GM12878 (cell line): ENCODE data around the gene WAS. TPM values are rescaled to one million over a fixed set of nuclear protein-coding genes. Genes with fewer than 3 reads are reported as not detected.

Source experiments
- ASH2L ChIP-seq: fragments of 300-600, 200-600 bp; sonication (generic); IDR thresholded peaks from 2 replicates; pipeline ENCODE4 v1.6.1; 2017; ENCODE audit warnings: low read depth, mild to moderate bottlenecking, borderline replicate concordance
- ATF7 ChIP-seq: fragments of 450-650 bp; IDR thresholded peaks from 2 replicates; pipeline ENCODE4 v1.6.1; 2016; ENCODE audit warnings: low read depth, mild to moderate bottlenecking
- BCL11A ChIP-seq: IDR thresholded peaks from 2 replicates; pipeline ENCODE4 v1.6.1; 2011; ENCODE audit warnings: low read depth, low read length
- E4F1 ChIP-seq: fragments of 450-650 bp; IDR thresholded peaks from 2 replicates; pipeline ENCODE4 v1.6.1; 2018; ENCODE audit warnings: borderline replicate concordance, mild to moderate bottlenecking; ENCODE audit not compliant: partially characterized antibody
- IKZF1 ChIP-seq: fragments of 450-650 bp; conservative IDR thresholded peaks from 2 replicates; pipeline ENCODE4 v1.6.1; 2017; ENCODE audit warnings: antibody characterized with exemption, mild to moderate bottlenecking
- IRF5 ChIP-seq: fragments of 450-650 bp; IDR thresholded peaks from 2 replicates; pipeline ENCODE4 v1.6.1; 2017; ENCODE audit warnings: borderline replicate concordance
- JUND ChIP-seq: IDR thresholded peaks from 2 replicates; pipeline ENCODE4 v1.6.1; 2012; ENCODE audit warnings: low read depth, mild to moderate bottlenecking, low read length, improper control_type of control experiment, moderate library complexity
- MTA2 ChIP-seq: fragments of 450-650 bp; IDR thresholded peaks from 2 replicates; pipeline ENCODE4 v1.6.1; 2016; ENCODE audit warnings: low read depth, mild to moderate bottlenecking, moderate library complexity
- NRF1 ChIP-seq: conservative IDR thresholded peaks from 2 replicates; pipeline ENCODE4 v1.6.1; 2011; ENCODE audit warnings: mild to moderate bottlenecking, low read depth, low read length, improper control_type of control experiment
- PML ChIP-seq: IDR thresholded peaks from 2 replicates; pipeline ENCODE4 v1.6.1; 2012; ENCODE audit warnings: low read length, inconsistent platforms
- RBBP5 ChIP-seq: fragments of 200-600 bp; sonication (generic); conservative IDR thresholded peaks from 2 replicates; pipeline ENCODE4 v1.6.1; 2016
- RFX5 ChIP-seq: IDR thresholded peaks from 2 replicates; pipeline ENCODE4 v1.6.1; 2011; ENCODE audit warnings: low read depth, low read length, improper control_type of control experiment
- RUNX3 ChIP-seq: IDR thresholded peaks from 2 replicates; pipeline ENCODE4 v1.6.1; 2012; ENCODE audit warnings: low read length, inconsistent platforms
- SIX5 ChIP-seq: IDR thresholded peaks from 2 replicates; pipeline ENCODE4 v1.6.1; 2011; ENCODE audit warnings: mild to moderate bottlenecking, low read depth, low read length, moderate library complexity; ENCODE audit not compliant: severe bottlenecking
- SKIL ChIP-seq: fragments of 450-650 bp; IDR thresholded peaks from 2 replicates; pipeline ENCODE4 v1.6.1; 2017; ENCODE audit warnings: mild to moderate bottlenecking, low read depth, inconsistent platforms; ENCODE audit not compliant: poor library complexity, severe bottlenecking
- SMAD1 ChIP-seq: fragments of 450-650 bp; IDR thresholded peaks from 2 replicates; pipeline ENCODE4 v1.6.1; 2018; ENCODE audit warnings: mild to moderate bottlenecking, low read depth; ENCODE audit not compliant: partially characterized antibody
- TBL1XR1 ChIP-seq: IDR thresholded peaks from 2 replicates; pipeline ENCODE4 v1.6.1; 2012; ENCODE audit warnings: low read depth, low read length, improper control_type of control experiment
- USF2 ChIP-seq: IDR thresholded peaks from 2 replicates; pipeline ENCODE4 v1.6.1; 2011; ENCODE audit warnings: low read depth, low read length, improper control_type of control experiment, borderline replicate concordance
- YY1 ChIP-seq: IDR thresholded peaks from 2 replicates; pipeline ENCODE4 v1.6.1; 2011; ENCODE audit warnings: low read depth, mild to moderate bottlenecking, low read length
- ZBTB11 ChIP-seq: fragments of 450-650 bp; formaldehyde crosslinking; IDR thresholded peaks from 2 replicates; pipeline ENCODE4 v1.5.0; 2022; ENCODE audit warnings: mild to moderate bottlenecking, missing genetic modification characterization
- polyA plus RNA-seq, 11 experiments: library from polyadenylated mRNA; depleted of rRNA in 4 of 11; unstranded in 6 of 11; stranded (reverse) in 5 of 11; fragments of >200 nt; fragmentation: Nextera tagmentation in 4 of 11; fragmentation: Illumina TruSeq in 1 of 11; extraction: Ambion mirVana in 4 of 11; extraction: Trizol in 1 of 11; gene quantifications; 1 replicate in 1 of 11; 2 replicates in 10 of 11; pipeline versions ENCODE4 v1.2.1 to v1.2.3, GENCODE V29; 2011 to 2016; ENCODE audit warnings: inconsistent platforms in 2 of 11, missing spikeins in 2 of 11, low read depth in 1 of 11
- total RNA-seq, 4 experiments: library from RNA; depleted of rRNA in 3 of 4; stranded (reverse); fragments of >200 nt in 3 of 4; fragmentation: Illumina TruSeq in 1 of 4; extraction: Trizol in 1 of 4; gene quantifications; 2 replicates each; pipeline versions ENCODE4 v1.2.1 to v1.2.3, GENCODE V29; 2013 to 2021

WAS gene
- total and polyA plus RNA-seq, 10 of the 15 experiments (the other 5 are each of a cell fraction or from before 2014, with no cell fraction given), result 1.6 to 84.7 (median 23.0) TPM

GRCh38 chrX:48676106-48676892 lies 7.3 kb upstream of the WAS start (continued):
- no peak for TF ChIP-seq IRF5
- TF ChIP-seq SMAD1, result no peak
- TF ChIP-seq PML, result no peak
- TF ChIP-seq NRF1, result peak; percentile 76
- TF ChIP-seq ZBTB11 (CRISPR knock-in tag), result no peak
- no peak; the same call in 1 of the 2 replicates for TF ChIP-seq YY1
- TF ChIP-seq SKIL, result no peak
- no peak for TF ChIP-seq USF2
- no peak for TF ChIP-seq BCL11A
- no peak for TF ChIP-seq ASH2L
- no peak for TF ChIP-seq TBL1XR1
- TF ChIP-seq JUND, result peak; percentile 67; the same call in 1 of the 2 replicates
- no peak for TF ChIP-seq MTA2
- no peak for TF ChIP-seq E4F1
- no peak for TF ChIP-seq RFX5
- TF ChIP-seq RUNX3, result peak; percentile 81
- peak; percentile 75 for TF ChIP-seq ATF7
- TF ChIP-seq SIX5, result no peak
- TF ChIP-seq RBBP5, result no peak
- TF ChIP-seq IKZF1, result peak; percentile 25; the same call in 1 of the 2 replicates
